DMS 273 treated with DMSO at 0.1 percent for 48 hours (cell line): ENCODE data around the gene KIAA0513.

Experiments used
- DNase-seq: peaks from one replicate; lab custom pipeline; 2025; lab: John Stamatoyannopoulos, UW

KIAA0513 gene

GRCh38 chr16:85004587-85005205 lies 22.9 kb upstream of the KIAA0513 start:
- DNase-seq: no peak

GRCh38 chr16:85005285-85006069 lies 22.1 kb upstream of the KIAA0513 start:
- no peak for DNase-seq

GRCh38 chr16:85006639-85007038 lies 21.0 kb upstream of the KIAA0513 start:
- DNase-seq: no peak

GRCh38 chr16:85007496-85008214 lies 19.9 kb upstream of the KIAA0513 start:
- no peak for DNase-seq

GRCh38 chr16:85008271-85008670 lies 19.3 kb upstream of the KIAA0513 start:
- no peak for DNase-seq

- no peak for DNase-seq
These were observed 17.1 kb upstream of the KIAA0513 start for GRCh38 chr16:85010446-85010930.

- peak; percentile 44 for DNase-seq
These were observed 16.4 kb upstream of the KIAA0513 start, which contains the start of gene ZDHHC7 for GRCh38 chr16:85010931-85011845. TSS of gene ZDHHC7 (minus strand) at chr16:85011535. CDS start at chr16:84990618, 20,917 bp downstream.

- no peak for DNase-seq
These were observed 15.7 kb upstream of the KIAA0513 start for GRCh38 chr16:85011846-85012284.

- DNase-seq: no peak
These were observed 13.3 kb upstream of the KIAA0513 start for GRCh38 chr16:85014311-85014710.

- no peak for DNase-seq
These were observed 12.0 kb upstream of the KIAA0513 start for GRCh38 chr16:85015481-85016187.

GRCh38 chr16:85017151-85017550 lies 10.4 kb upstream of the KIAA0513 start:
- DNase-seq: no peak

- DNase-seq: no peak
These were observed 10.0 kb upstream of the KIAA0513 start for GRCh38 chr16:85017633-85018032.

GRCh38 chr16:85018529-85019236 lies 8.9 kb upstream of the KIAA0513 start:
- no peak for DNase-seq

- DNase-seq: no peak
These were observed 7.8 kb upstream of the KIAA0513 start for GRCh38 chr16:85019659-85020245.

- DNase-seq: no peak
These were observed 1.6 kb upstream of the KIAA0513 start for GRCh38 chr16:85025781-85026653.

- no peak for DNase-seq
These were observed 892 bp upstream of the KIAA0513 start for GRCh38 chr16:85026703-85027102.

- no peak for DNase-seq
These were observed 526 bp downstream of the KIAA0513 start for GRCh38 chr16:85027958-85028684.
